HG02973 (cell line): ENCODE results near the gene SLC5A10.
"Not testable (repeated sequence)": the region's sequence is repeated elsewhere in the genome, so short reads cannot be mapped to it uniquely, and the experiment has no call there.

ENCODE experiments used
- ATAC-seq: cut with Tn5 transposase; IDR thresholded peaks from one replicate; pipeline ENCODE4 v1.9.1; 2021; ENCODE audit warnings: moderate library complexity; ENCODE audit not compliant: unreplicated experiment

SLC5A10 gene

GRCh38 chr17:18946536-18946935 is 5.4 kb upstream of the SLC5A10 start:
- no peak for ATAC-seq

GRCh38 chr17:18947866-18948265 is 4.1 kb upstream of the SLC5A10 start:
- ATAC-seq: no peak

- no peak for ATAC-seq
Observed at GRCh38 chr17:18948476-18949006, 3.4 kb upstream of the SLC5A10 start.

DNA sequence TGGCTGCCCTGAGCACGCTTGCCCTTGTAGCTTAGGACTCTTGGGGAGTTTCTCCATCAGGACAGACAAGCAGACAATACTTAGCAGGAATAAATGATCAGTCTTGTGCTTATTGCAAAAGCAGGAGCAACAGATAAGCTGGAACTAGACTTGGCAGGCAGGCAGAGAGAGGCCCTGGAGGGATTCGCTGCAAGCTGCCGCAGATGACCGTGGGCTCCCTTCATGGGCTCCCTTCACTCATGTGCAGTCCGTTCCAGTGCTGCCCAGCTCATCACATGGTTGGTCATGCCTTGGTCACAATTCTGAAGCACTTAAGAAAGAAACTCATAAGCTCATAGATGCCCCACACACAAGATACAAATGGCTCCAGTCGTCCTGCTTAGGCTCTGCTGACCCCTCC is 2.4 kb upstream of the SLC5A10 start:
- ATAC-seq: no peak

- ATAC-seq: no peak
Observed at GRCh38 chr17:18950346-18950745, 1.6 kb upstream of the SLC5A10 start.

GRCh38 chr17:18950944-18951905 is 740 bp upstream of the SLC5A10 start:
- no peak for ATAC-seq

- ATAC-seq: no peak
Observed at GRCh38 chr17:18953231-18953728, 1.3 kb downstream of the SLC5A10 start.

DNA sequence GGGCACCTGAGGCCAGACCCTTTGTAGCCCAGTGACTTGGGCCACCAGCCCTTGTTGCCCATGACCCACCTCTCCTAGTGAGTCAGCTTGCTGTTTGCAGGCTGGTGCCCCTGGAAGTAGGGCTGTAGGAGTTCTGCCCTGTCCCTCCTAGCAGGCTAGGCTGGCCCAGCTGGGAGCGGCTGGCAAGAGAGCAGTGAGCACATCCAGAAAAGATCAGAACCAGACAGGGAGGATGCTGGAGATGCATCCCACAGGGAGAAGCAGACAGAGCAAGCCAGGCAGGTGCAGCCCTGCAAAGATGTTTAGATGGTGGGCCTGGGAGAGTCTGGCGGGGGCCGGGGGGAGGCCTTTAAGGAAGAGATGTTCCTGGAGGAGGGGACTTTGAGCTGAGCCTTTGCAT is 2.4 kb downstream of the SLC5A10 start:
- no peak for ATAC-seq

DNA sequence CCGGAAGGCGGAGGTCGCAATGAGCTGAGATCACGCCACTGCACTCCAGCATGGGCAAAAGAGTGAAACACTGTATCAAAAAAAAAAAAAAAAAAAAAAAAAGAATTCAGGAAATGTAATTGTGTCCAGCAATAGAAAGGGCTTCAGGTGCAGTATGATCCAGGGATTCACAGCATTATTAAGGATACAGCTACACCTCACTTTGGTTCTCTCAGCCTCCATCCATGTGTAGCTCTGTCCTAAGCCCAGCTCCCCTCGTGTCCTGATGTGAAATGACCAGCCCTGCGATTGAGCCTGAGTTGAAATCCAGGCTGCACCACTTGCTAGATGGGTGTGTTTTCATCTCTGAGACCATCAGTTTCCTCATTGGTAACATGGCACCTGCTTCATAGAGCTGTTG is 3.0 kb downstream of the SLC5A10 start:
- ATAC-seq: no peak

GRCh38 chr17:18956021-18956420 is 4.1 kb downstream of the SLC5A10 start:
- not testable (repeated sequence) for ATAC-seq

DNA sequence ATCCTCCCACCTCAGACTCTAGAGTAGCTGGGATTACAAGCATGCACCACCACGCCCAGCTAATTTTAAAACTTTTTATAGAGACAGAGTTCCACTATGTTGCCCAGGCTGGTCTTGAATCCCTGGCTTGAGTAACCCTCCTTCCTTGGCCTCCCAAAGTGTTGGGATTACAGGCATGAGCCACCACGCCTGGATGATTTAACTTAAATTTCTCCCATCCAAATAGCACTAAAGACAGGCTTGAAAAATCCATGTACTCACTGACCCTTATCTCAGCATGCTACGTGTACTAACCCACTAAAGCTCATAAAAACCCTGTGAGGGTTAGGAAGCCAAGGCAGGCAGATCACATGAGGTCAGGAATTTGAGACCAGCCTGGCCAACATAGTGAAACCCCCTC is 4.6 kb downstream of the SLC5A10 start:
- no peak for ATAC-seq

DNA sequence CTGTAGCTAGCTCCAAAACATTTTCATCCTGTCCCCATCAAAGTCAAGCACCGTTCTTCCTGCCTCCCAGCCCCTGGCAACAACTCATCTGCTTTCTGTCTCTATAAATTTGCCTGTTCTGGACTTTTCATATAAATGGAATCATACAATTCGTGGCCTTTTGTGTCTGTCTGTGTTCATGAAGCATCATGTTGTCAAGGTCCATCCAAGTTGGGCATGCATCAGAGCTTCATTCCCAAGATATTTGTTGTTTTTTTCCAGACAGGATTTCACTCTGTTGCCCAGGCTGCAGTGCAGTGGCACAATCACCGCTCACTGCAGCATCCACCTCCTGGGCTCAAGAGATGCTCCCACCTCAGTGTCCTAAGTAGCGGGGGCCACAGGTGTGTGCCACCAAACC is 5.9 kb downstream of the SLC5A10 start:
- no peak for ATAC-seq

DNA sequence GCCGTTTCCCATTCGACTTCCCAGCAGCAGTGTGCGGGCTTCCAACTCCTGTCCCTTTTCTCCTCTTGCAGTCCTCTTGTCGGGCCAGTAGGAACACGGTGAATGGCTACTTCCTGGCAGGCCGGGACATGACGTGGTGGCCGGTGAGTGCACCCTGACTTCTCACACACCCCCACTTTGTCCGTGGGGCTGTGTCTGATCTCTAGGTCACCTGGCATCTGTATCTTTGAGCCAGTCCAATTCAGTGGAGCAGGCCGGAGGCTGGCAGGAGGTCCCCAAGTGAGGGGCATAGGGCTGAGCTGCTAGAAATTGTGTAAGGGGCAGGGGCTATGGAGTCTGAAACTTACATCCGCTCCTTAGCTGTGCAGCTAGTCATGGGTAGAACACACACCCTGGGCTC is 6.6 kb downstream of the SLC5A10 start:
- ATAC-seq: no peak

- ATAC-seq: no peak
Observed at GRCh38 chr17:18959071-18959844, 7.3 kb downstream of the SLC5A10 start.

DNA sequence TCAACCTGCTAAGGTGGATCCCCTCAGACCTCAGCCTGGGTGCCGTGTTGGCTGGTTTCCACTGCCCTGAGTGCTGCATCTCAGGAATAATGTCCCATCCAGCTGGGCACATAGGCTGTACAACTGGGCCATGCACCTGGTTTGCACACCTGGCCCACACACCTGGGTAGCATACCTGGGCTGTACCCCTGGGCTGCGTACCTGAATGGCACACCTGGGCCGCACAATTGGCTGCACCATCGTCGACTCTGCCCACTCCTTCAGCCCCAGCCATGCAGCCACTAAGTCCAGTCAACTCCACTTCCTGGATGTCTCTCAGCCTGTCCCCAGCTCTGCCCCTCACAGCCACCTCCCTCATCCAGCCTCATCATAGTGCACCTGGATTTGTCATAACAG is 7.9 kb downstream of the SLC5A10 start:
- ATAC-seq: no peak

DNA sequence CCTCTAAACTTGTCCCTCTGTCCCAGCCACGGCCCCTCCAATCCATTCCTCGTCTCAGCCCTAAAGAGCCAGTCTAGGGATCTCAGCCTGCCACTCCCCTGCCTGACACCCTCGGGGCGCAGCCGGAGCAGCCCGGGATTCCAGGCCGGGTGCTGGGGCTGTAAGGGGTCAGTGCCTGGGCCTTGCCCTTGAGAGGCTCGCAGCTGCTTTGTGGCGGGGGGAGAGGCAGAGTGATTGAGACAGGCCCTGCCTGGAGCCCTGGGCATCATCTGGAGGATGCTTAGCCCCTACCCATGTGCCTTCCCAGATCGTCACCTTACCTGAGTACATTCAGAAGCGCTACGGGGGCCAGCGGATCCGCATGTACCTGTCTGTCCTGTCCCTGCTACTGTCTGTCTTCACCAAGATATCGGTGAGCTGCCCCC is 8.3 kb downstream of the SLC5A10 start:
- ATAC-seq: no peak

GRCh38 chr17:18960803-18961511 is 9.0 kb downstream of the SLC5A10 start:
- no peak for ATAC-seq

DNA sequence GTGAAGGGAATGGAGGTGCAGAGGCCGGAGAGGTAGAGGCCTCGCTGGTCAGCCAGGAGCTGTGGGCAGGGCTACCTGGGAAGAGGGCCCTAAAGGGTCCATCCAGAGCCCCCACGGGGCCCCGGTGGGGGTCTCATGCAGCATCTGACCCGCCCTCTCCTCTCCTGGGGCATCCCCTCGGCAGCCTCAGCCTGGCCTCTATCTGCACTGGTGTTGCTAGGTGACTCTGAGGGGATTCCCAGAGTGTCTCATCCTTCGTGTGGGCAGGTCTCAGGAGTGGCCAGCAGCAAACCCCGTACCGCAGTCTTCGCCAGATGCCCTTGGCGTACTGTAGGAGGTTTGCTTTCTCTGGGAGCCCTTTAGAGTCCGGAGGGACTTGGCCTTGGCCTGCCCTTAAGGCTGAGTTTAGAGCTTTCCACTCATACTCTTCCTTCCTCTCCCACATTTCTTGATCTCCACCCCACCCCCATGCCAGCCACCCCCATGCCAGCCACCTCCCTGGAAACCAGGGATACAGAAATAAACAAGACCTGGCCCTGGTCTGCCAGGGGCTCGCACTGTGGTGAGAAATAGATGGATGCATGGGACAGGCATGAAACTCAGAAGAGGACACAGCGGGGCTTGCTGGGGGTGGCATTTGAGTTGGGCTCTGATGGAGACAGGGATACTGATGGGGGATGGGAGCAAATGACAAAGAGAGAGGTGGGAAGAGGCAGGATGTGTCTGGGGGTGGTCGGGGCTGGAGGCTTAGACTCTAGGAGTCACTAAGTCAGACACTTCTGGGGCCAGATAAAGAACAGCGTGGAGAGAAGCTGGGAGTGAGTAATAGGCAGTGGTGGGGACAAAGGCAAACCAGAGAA is 9.9 kb downstream of the SLC5A10 start:
- ATAC-seq: no peak

- no peak for ATAC-seq
Observed at GRCh38 chr17:18962494-18962815, 10.5 kb downstream of the SLC5A10 start.
